ENCODE data around the gene PATJ. TPM values are rescaled to one million over a fixed set of nuclear protein-coding genes. Genes with fewer than 3 reads are reported as not detected.

The PATJ gene
- total and polyA plus RNA-seq, 8 donors: 14.8 to 45.4 (median 27.9) TPM

GRCh38 chr1:62025892-62026291 lies 283.6 kb downstream of the PATJ start:
- intact Hi-C loops (cut with DNase I): no loop called here
- no peak for TF ChIP-seq CTCF (IDR thresholded peaks at IDR 0.05)
- Histone ChIP-seq H3K36me3 (no peaks in the 10 kb centered on the region), H3K9me3 (no peaks in the 10 kb centered on the region), H3K27me3 (no peaks in the 10 kb centered on the region), H3K4me3 (no peak overlapping the region), H3K4me1 (no peaks in the 10 kb centered on the region), H3K27ac (no peak overlapping the region)
- FAIRE-seq (no peak), ATAC-seq (no peak), DNase-seq (no peak)
- 83 to 89% methylated on average over 2 of the region's 2 CpGs for WGBS, 2 donors

- Histone ChIP-seq H3K27ac (no peak overlapping the region), H3K36me3 (no peaks in the 10 kb centered on the region), H3K9me3 (no peaks in the 10 kb centered on the region), H3K4me3 (no peak overlapping the region), H3K4me1 (no peaks in the 10 kb centered on the region), H3K27me3 (no peaks in the 10 kb centered on the region)
- FAIRE-seq: no peak
- ATAC-seq: no peak
- WGBS, 2 donors: 93% methylated on average over 2 of the region's 2 CpGs
- intact Hi-C loops (cut with DNase I): no loop called here
- TF ChIP-seq CTCF (IDR thresholded peaks at IDR 0.05): no peak
- no peak for DNase-seq
These were observed 287.4 kb downstream of the PATJ start for GRCh38 chr1:62029704-62030103.

- no peaks in the 10 kb centered on the region for H3K4me1 ChIP-seq
- TF ChIP-seq CTCF (IDR thresholded peaks at IDR 0.05): no peak
- intact Hi-C loops (cut with DNase I): no loop called here
- DNase-seq (no peak), ATAC-seq (no peak), FAIRE-seq (no peak)
- H3K9me3 ChIP-seq: no peaks in the 10 kb centered on the region
- no peaks in the 10 kb centered on the region for H3K27me3 ChIP-seq
- no peak overlapping the region for H3K4me3 ChIP-seq
- 74 to 84% methylated on average over 4 of the region's 4 CpGs for WGBS, 2 donors
- no peaks in the 10 kb centered on the region for H3K36me3 ChIP-seq
- no peak overlapping the region for H3K27ac ChIP-seq
These were observed 292.5 kb downstream of the PATJ start for GRCh38 chr1:62034790-62035189.

- Histone ChIP-seq H3K27me3 (no peaks in the 10 kb centered on the region), H3K9me3 (no peaks in the 10 kb centered on the region), H3K27ac (no peak overlapping the region), H3K4me1 (no peaks in the 10 kb centered on the region), H3K4me3 (no peak overlapping the region), H3K36me3 (no peaks in the 10 kb centered on the region)
- TF ChIP-seq CTCF (IDR thresholded peaks at IDR 0.05): no peak
- ATAC-seq (no peak), DNase-seq (no peak), FAIRE-seq (no peak)
- intact Hi-C loops (cut with DNase I): no loop called here
- WGBS, 2 donors: 60 to 68% methylated on average over 1 of the region's 1 CpG
These were observed 295.0 kb downstream of the PATJ start for GRCh38 chr1:62037274-62037673.

- Histone ChIP-seq H3K27me3 (no peaks in the 10 kb centered on the region), H3K9me3 (no peaks in the 10 kb centered on the region), H3K4me1 (no peaks in the 10 kb centered on the region), H3K36me3 (no peaks in the 10 kb centered on the region), H3K27ac (no peak overlapping the region), H3K4me3 (no peak overlapping the region)
- TF ChIP-seq CTCF (IDR thresholded peaks at IDR 0.05): no peak
- FAIRE-seq (no peak), ATAC-seq (no peak), DNase-seq (no peak)
- WGBS, 2 donors: 87 to 88% methylated on average over 7 of the region's 7 CpGs
- intact Hi-C loops (cut with DNase I): no loop called here
These were observed 296.5 kb downstream of the PATJ start for GRCh38 chr1:62038594-62039284.
